ENCODE data around the gene COPB2.

- TF ChIP-seq, protein P1, sequence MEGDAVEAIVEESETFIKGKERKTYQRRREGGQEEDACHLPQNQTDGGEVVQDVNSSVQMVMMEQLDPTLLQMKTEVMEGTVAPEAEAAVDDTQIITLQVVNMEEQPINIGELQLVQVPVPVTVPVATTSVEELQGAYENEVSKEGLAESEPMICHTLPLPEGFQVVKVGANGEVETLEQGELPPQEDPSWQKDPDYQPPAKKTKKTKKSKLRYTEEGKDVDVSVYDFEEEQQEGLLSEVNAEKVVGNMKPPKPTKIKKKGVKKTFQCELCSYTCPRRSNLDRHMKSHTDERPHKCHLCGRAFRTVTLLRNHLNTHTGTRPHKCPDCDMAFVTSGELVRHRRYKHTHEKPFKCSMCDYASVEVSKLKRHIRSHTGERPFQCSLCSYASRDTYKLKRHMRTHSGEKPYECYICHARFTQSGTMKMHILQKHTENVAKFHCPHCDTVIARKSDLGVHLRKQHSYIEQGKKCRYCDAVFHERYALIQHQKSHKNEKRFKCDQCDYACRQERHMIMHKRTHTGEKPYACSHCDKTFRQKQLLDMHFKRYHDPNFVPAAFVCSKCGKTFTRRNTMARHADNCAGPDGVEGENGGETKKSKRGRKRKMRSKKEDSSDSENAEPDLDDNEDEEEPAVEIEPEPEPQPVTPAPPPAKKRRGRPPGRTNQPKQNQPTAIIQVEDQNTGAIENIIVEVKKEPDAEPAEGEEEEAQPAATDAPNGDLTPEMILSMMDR (IDR thresholded peaks at IDR 0.05): no peak
- no peak for TF ChIP-seq EZH2 (IDR thresholded peaks at IDR 0.05)
These were observed 28.2 kb downstream of the COPB2 start for GRCh38 chr3:139361276-139361675.
